HG03060 (cell line): ENCODE results near the gene CTH.
"Not testable (repeated sequence)": the region's sequence is repeated elsewhere in the genome, so short reads cannot be mapped to it uniquely, and the experiment has no call there.

ENCODE experiments used
- ATAC-seq: cut with Tn5 transposase; IDR thresholded peaks from one replicate; pipeline ENCODE4 v1.9.1; 2021; ENCODE audit warnings: low read depth, moderate number of reproducible peaks; ENCODE audit not compliant: unreplicated experiment

The CTH gene

GRCh38 chr1:70405780-70406416 is 5.2 kb upstream of the CTH start:
- no peak for ATAC-seq

- ATAC-seq: no peak
Observed at GRCh38 chr1:70409136-70409535, 1.9 kb upstream of the CTH start.

GRCh38 chr1:70411360-70411844 is 334 bp downstream of the CTH start:
- ATAC-seq: no peak

- ATAC-seq: no peak
Observed at GRCh38 chr1:70415882-70416281, 4.8 kb downstream of the CTH start.

- not testable (repeated sequence) for ATAC-seq
Observed at GRCh38 chr1:70418973-70419734, 8.1 kb downstream of the CTH start.

GRCh38 chr1:70420320-70420719 is 9.3 kb downstream of the CTH start:
- no peak for ATAC-seq

GRCh38 chr1:70426154-70427131 is 15.4 kb downstream of the CTH start:
- no peak for ATAC-seq

GRCh38 chr1:70427976-70428375 is 16.9 kb downstream of the CTH start:
- ATAC-seq: no peak

GRCh38 chr1:70429219-70429618 is 18.2 kb downstream of the CTH start:
- ATAC-seq: no peak

- ATAC-seq: no peak
Observed at GRCh38 chr1:70429757-70430156, 18.7 kb downstream of the CTH start.

GRCh38 chr1:70431317-70431716 is 20.2 kb downstream of the CTH start:
- ATAC-seq: no peak

GRCh38 chr1:70431874-70432273 is 20.8 kb downstream of the CTH start:
- no peak for ATAC-seq

- no peak for ATAC-seq
Observed at GRCh38 chr1:70434253-70434859, 23.3 kb downstream of the CTH start.

GRCh38 chr1:70436622-70437251 is 25.7 kb downstream of the CTH start:
- ATAC-seq: no peak

GRCh38 chr1:70438529-70438928 is 27.5 kb downstream of the CTH start:
- no peak for ATAC-seq

GRCh38 chr1:70440642-70441391 is 29.7 kb downstream of the CTH start:
- no peak for ATAC-seq

- no peak for ATAC-seq
Observed at GRCh38 chr1:70441392-70442035, 30.4 kb downstream of the CTH start.

GRCh38 chr1:70442490-70442889 is 31.4 kb downstream of the CTH start:
- no peak for ATAC-seq

GRCh38 chr1:70443739-70444138 is 32.7 kb downstream of the CTH start:
- ATAC-seq: no peak
